HG02840 (cell line): Measurements from ENCODE around the gene CFB.
"Not testable (repeated sequence)": the region's sequence is repeated elsewhere in the genome, so short reads cannot be mapped to it uniquely, and the experiment has no call there.

ENCODE experiments used
- ATAC-seq: cut with Tn5 transposase; IDR thresholded peaks from one replicate; pipeline ENCODE4 v1.9.1; 2021; ENCODE audit warnings: mild to moderate bottlenecking, moderate library complexity, moderate number of reproducible peaks; ENCODE audit not compliant: unreplicated experiment, low FRiP score

The CFB gene

GRCh38 chr6:31911826-31912585 lies 33.9 kb upstream of the CFB start:
- no peak for ATAC-seq

- ATAC-seq, result no peak
Observed at GRCh38 chr6:31915351-31915750, 30.5 kb upstream of the CFB start.

GRCh38 chr6:31915756-31916155 lies 30.1 kb upstream of the CFB start:
- ATAC-seq, result no peak

GRCh38 chr6:31918069-31918720 lies 27.7 kb upstream of the CFB start:
- ATAC-seq, result no peak

- ATAC-seq, result no peak
Observed at GRCh38 chr6:31919624-31920303, 26.1 kb upstream of the CFB start.

- no peak for ATAC-seq
Observed at GRCh38 chr6:31920811-31921210, 25.1 kb upstream of the CFB start.

- no peak for ATAC-seq
Observed at GRCh38 chr6:31922942-31923341, 23.0 kb upstream of the CFB start.

- no peak for ATAC-seq
Observed at GRCh38 chr6:31927242-31927862, 18.5 kb upstream of the CFB start, which contains the start of gene C2. Gene C2, plus strand, starts transcription at chr6:31927717. Its CDS starts 36 bp downstream, at chr6:31927753.

- no peak for ATAC-seq
Observed at GRCh38 chr6:31927863-31928671, 17.8 kb upstream of the CFB start.

GRCh38 chr6:31928672-31928939 lies 17.3 kb upstream of the CFB start:
- no peak for ATAC-seq

GRCh38 chr6:31930962-31931361 lies 14.9 kb upstream of the CFB start:
- ATAC-seq, result no peak

GRCh38 chr6:31932137-31932536 lies 13.8 kb upstream of the CFB start:
- ATAC-seq, result not testable (repeated sequence)

- no peak for ATAC-seq
Observed at GRCh38 chr6:31933537-31933936, 12.4 kb upstream of the CFB start.

- ATAC-seq, result no peak
Observed at GRCh38 chr6:31935021-31935420, 10.9 kb upstream of the CFB start.

GRCh38 chr6:31935823-31936222 lies 10.1 kb upstream of the CFB start:
- ATAC-seq, result no peak

GRCh38 chr6:31940256-31940664 lies 5.6 kb upstream of the CFB start:
- no peak for ATAC-seq

- ATAC-seq, result no peak
Observed at GRCh38 chr6:31943742-31944141, 2.2 kb upstream of the CFB start.

- ATAC-seq, result no peak
Observed at GRCh38 chr6:31945154-31945506, 765 bp upstream of the CFB start.

- no peak for ATAC-seq
Observed at GRCh38 chr6:31946370-31946885, 533 bp downstream of the CFB start.

GRCh38 chr6:31947070-31947675 lies 1.3 kb downstream of the CFB start:
- ATAC-seq, result no peak
